Stimulated activated CD4-positive, alpha-beta T cell treated with anti-CD3 and anti-CD28 coated beads, Interleukin-4, amount 100 ng/mL, for 4 hours (primary cell): Measurements from ENCODE around the gene NOSTRIN.
A peak's percentile ranks its signal among the peaks of the same experiment; 100 is the strongest.

Source experiments
- DNase-seq, 2 experiments: peaks; one replicate each; pipeline ENCODE4 v3.0.0-alpha.2; 2020

Gene NOSTRIN

GRCh38 chr2:168889635-168890005 is 87.2 kb downstream of the NOSTRIN start:
- no peak for DNase-seq

DNA sequence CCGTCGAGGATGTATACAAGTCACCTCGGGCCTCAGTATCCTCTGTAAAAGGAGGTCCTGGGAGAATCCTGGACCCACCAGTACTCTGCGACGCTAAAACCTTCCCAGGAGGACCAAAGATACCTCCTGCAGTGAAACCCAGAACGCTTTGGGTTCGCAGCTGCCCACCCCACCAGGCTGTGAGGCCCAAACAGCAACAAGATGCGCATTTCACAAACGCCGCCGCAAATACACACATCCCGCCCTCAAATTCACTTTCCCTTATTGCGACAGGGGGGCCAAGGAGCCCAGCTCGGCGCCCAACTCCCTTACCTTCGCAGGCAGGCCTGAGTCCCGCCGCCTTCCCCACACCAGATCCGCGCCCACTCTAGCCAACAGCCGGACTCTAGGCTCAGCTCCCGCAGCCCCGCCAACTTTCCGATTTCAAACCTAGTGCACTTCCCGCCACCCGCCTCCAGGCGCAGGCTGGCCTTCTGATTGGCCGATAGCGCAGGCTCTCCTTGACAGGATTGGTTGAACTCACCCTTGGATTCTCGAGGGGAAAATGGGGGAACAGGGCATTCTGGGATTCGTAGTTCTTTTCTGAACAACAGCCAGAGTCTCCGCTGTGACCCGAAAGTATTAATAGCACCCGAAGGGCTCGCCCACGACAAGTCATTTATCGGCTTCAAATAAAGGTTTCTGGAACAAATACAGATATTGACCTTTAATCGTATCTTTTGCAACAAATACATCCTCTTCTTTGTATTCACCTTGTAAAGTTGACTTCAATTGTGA is 87.8 kb downstream of the NOSTRIN start, which contains the start of gene SPC25:
TSS of gene SPC25 (minus strand) at position 425 of the 777 bp plus-strand sequence. CDS start 911 bp downstream, outside the sequence.
- peak; percentile 75 to 79 for DNase-seq

DNA sequence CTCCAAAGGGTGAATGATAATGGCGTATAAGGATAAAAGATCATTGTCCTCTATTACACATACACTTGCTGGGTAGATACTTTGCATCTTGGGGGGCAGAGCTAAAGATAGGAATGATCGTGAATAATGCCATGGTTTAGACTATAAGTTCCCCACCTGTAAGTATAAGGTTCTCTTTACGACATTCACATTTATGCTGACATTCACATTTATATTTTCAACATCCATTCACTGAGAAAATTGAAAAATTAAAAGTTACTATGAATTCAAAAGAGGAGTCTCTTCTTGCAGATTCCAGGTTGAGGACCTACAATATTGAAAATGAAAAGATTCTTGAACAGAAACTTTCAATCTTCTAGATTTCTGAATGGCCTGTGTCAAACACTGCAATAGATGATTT is 89.9 kb downstream of the NOSTRIN start:
- no peak for DNase-seq

GRCh38 chr2:168894101-168894500 is 91.7 kb downstream of the NOSTRIN start:
- DNase-seq: no peak

DNA sequence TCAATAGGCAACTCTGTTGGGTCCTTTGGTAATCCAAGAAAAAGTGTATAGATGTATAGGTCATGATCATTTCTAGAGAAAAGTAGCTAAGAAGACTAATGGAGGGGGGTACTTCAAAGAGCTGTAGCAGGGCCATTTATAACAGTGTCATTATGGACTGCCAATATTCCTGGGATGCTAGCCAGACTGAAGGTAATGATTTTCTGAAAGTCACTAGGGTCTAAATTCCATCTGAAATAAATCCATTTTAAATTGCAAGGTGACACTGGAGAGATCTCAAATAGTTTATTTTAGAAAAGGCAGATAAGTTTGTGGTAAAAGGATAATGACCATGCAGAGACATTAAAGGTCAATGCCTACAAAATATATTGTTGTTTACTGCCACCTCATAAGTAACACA is 92.3 kb downstream of the NOSTRIN start:
- no peak for DNase-seq

DNA sequence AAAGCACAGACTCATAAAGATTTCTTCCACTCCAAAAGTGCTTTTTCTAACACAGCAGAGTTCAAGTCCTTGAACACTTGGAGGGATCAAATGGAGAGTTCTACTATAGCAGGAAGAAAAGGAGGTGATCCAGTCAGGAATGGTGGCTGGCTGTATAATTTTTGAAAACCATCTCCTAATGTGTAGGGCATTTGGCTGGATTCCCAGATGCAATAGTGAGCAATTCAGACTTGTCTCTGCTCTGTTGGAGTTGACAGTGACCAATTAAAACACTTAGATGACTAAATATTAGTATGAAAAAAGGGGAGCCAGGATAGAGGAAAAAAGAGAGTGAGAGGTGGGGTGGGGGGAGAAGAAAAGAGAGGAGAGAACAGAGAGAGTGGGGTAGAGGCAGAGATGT is 93.3 kb downstream of the NOSTRIN start:
- DNase-seq: no peak

DNA sequence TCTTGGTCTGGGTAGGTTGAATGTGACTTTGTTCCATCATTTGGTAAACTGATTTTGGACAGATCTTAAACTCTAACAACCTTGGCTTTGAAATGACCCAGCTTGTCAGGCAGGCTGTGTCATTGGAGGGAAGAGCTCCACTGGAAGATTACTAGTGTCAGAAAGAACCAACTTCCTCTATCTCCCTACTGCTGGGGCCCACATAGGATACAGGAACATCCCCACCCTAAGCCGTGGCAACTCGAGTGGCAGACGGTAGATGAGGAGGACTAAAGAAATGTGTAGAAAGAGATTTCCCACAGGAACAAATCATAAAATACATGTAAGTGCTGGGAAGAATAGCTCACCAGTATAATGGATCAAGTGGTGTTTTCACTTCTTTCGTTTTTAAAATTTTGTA is 94.3 kb downstream of the NOSTRIN start:
- DNase-seq: no peak

GRCh38 chr2:168897449-168897848 is 95.0 kb downstream of the NOSTRIN start:
- DNase-seq: no peak

- no peak for DNase-seq
Measured at GRCh38 chr2:168901003-168901402, 98.6 kb downstream of the NOSTRIN start, which contains the start of gene G6PC2. TSS of gene G6PC2 (plus strand) at chr2:168901291. CDS start at chr2:168901332, 41 bp downstream.

GRCh38 chr2:168903888-168904287 is 101.5 kb downstream of the NOSTRIN start:
- DNase-seq: no peak

DNA sequence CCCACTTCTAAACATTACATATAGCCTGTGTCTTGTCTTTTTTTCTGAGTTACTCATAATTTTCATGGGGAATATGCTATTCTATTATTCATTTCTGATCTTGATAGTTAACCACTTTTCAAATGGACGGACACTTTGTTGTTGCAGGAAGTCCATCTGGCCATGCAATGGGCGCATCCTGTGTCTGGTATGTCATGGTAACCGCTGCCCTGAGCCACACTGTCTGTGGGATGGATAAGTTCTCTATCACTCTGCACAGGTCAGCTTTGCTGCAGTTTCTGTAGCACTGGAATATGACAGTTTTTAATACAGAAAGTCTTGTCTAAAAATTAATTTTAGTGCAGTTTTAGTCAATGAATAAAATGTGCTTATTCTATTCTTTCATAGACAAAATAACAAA is 101.9 kb downstream of the NOSTRIN start:
- no peak for DNase-seq

DNA sequence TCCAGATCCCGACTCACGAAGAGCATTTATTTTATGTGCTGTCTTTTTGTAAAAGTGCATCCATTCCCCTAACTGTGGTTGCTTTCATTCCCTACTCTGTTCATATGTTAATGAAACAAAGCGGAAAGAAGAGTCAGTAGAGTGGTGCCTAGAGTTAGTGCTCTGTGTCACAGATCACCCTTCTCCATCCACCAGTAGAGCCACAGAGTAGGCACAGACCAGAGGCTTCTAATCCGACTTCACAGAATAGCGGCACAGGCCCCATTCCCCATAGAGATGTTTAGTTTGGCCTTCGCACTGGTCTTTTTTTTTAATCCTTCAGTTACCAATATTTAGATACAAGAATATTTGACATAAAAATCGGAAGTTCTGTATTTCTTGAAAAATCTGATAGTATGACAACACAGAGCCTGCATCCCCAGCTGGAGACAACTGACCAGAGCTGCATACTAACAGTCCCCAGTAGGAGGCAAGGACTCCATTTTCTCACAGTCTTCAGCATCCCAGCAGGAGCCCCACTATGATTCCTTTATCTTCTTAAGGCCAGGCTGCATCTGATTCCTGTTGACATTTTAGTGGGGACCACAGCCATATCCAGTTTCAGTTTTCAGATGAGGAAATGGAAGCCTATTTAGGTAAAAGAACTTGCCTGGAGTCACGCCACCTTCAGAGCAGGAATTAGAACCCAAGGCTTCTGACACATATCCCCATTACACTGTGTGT is 105.7 kb downstream of the NOSTRIN start:
- DNase-seq: no peak

DNA sequence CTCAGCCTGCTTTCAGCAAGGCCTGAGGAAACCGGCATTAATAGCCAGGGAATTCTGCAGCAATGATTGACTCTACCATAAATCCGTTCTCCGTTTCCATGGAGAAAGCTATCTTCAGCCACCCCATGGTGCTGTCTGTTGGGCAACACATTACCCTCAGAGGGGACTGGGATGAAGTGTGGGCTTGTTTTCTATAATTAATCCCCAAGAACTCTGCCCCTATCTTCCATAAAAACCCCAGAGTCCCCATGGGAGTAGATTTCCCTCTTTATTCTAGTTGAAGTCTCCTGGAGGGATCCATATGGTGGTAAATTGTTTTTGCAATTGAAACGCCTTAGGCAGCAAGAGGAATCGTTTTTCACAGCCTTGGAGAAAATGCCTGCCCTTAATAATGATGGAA is 107.9 kb downstream of the NOSTRIN start:
- DNase-seq: no peak

DNA sequence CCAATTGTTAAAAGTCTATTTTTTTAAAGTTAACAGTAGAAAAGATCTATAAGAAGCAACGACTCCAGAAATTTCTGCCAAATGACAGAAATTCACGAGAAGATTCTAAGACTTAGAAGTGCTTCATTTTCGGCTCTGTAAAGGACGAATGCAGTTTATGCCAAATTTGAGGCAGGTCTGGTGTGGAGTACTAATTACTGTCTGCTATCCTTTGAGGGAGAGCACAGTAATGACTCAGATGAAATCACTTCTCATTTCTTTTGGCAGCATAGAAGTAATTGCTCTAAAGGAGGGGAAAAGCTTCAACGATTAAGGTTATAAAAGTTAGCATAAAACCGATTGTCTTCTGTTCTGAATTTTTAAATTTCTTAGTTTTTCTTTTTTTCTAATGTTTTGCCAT is 110.0 kb downstream of the NOSTRIN start:
- DNase-seq: no peak

DNA sequence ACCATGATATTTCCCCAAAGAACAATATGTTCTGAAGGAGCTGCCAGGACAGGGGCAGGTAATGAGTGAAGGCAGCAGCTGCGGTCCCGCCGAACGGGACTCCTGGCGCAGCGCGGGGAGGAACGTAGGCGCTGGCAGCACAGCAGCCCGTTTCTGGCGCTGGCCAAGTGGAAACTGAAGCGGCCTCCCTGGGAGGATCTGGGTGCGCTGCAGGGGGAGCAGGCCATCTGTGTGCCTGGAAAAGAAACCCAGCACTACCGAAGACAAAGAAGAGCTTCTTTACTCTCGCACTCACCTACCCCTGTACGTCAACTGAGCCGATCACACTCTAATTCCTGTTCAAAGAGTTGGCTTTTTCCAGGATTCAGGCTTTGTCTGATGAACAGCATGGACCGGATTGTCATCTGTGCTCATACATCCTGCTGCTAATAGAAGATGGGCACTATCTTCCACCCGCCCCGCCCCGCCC is 110.5 kb downstream of the NOSTRIN start:
- no peak for DNase-seq

DNA sequence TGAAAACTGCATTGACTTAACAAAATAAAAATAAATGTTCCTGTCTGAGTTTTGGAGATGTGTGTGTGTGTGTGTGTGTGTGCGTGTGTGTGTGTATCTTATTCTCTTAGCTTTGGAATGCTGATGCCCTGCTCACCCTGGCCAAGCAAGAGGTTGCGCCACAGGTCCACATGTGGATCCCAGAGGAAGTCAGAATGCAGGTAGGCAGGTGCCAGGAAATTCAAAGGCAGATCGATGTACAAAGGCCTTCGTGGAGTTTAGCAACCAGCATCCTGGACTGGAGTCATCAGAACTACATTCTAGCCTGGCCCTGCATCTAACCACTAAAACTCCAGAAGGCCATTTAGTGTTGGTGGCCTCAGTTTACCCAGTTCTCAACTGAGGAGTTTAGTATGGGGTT is 111.1 kb downstream of the NOSTRIN start:
- no peak for DNase-seq
